DOHH2 (cell line): ENCODE measurements around the gene NOL9.

ENCODE experiments used
- H3F3A ChIP-seq: fragments of 200-600 bp; sonication (generic), shearing (Covaris generic); 2 replicates; pipeline ENCODE4 v1.6.0; 2016; ENCODE audit warnings: antibody characterized with exemption, mild to moderate bottlenecking; ENCODE audit not compliant: control insufficient read depth, insufficient read depth
- H3K27ac ChIP-seq: fragments of 200-600 bp; sonication (generic); 2 replicates; pipeline ENCODE4 v1.5.1; 2014; ENCODE audit warnings: low read depth, mild to moderate bottlenecking, low read length, moderate library complexity
- H3K27me3 ChIP-seq: fragments of 200-600 bp; sonication (generic); 2 replicates; pipeline ENCODE4 v1.6.1; 2014; ENCODE audit warnings: mild to moderate bottlenecking, low read length, mixed read lengths; ENCODE audit not compliant: control insufficient read depth
- H3K36me3 ChIP-seq: fragments of 200-600 bp; sonication (generic); 2 replicates; pipeline ENCODE4 v1.6.1; 2014; ENCODE audit warnings: mild to moderate bottlenecking, low read length, moderate library complexity, mixed read lengths; ENCODE audit not compliant: control insufficient read depth
- H3K4me1 ChIP-seq: fragments of 200-600 bp; sonication (generic); 2 replicates; pipeline ENCODE4 v1.6.1; 2014; ENCODE audit warnings: mild to moderate bottlenecking, low read length, mixed read lengths; ENCODE audit not compliant: control insufficient read depth
- H3K4me2 ChIP-seq: fragments of 200-600 bp; sonication (generic); 2 replicates; pipeline ENCODE4 v1.6.0; 2014; ENCODE audit warnings: mild to moderate bottlenecking, low read length, moderate library complexity
- H3K4me3 ChIP-seq: fragments of 200-600 bp; sonication (generic); 2 replicates; pipeline ENCODE4 v1.5.1; 2014; ENCODE audit warnings: mild to moderate bottlenecking, low read length, mixed read lengths
- H3K79me2 ChIP-seq: fragments of 200-600 bp; sonication (generic); 2 replicates; pipeline ENCODE4 v1.6.1; 2014; ENCODE audit warnings: mild to moderate bottlenecking, low read length, mixed read lengths; ENCODE audit not compliant: control insufficient read depth
- H3K9me2 ChIP-seq: fragments of 200-600 bp; sonication (generic); replicated peaks from 2 replicates; pipeline ENCODE4 v1.6.1; 2014; ENCODE audit warnings: mild to moderate bottlenecking, low read length, mixed read lengths; ENCODE audit not compliant: control insufficient read depth
- H3K9me3 ChIP-seq: fragments of 200-600 bp; sonication (generic); 2 replicates; pipeline ENCODE4 v1.6.1; 2014; ENCODE audit warnings: antibody characterized with exemption, low read length, mixed read lengths; ENCODE audit not compliant: control insufficient read depth, insufficient read depth
- H4K20me1 ChIP-seq: fragments of 200-600 bp; sonication (generic); 2 replicates; pipeline ENCODE4 v1.6.0; 2014; ENCODE audit warnings: low read depth, mild to moderate bottlenecking, antibody characterized with exemption, low read length, moderate library complexity; ENCODE audit not compliant: control insufficient read depth, insufficient read depth
- EZH2phosphoT487 ChIP-seq: fragments of 200-600 bp; sonication (generic); IDR thresholded peaks from 2 replicates; pipeline ENCODE4 v1.6.1; 2017; ENCODE audit warnings: borderline replicate concordance, mild to moderate bottlenecking, antibody characterized with exemption, low read length, moderate library complexity, mixed read lengths
- TF ChIP-seq, protein P1 (sequence below): fragments of 200-600 bp; sonication (generic); IDR thresholded peaks from one replicate; pipeline ENCODE4 v1.5.1; 2014; ENCODE audit warnings: antibody characterized with exemption, mild to moderate bottlenecking, low read depth, low read length; ENCODE audit not compliant: poor library complexity, severe bottlenecking

The NOL9 gene

DNA sequence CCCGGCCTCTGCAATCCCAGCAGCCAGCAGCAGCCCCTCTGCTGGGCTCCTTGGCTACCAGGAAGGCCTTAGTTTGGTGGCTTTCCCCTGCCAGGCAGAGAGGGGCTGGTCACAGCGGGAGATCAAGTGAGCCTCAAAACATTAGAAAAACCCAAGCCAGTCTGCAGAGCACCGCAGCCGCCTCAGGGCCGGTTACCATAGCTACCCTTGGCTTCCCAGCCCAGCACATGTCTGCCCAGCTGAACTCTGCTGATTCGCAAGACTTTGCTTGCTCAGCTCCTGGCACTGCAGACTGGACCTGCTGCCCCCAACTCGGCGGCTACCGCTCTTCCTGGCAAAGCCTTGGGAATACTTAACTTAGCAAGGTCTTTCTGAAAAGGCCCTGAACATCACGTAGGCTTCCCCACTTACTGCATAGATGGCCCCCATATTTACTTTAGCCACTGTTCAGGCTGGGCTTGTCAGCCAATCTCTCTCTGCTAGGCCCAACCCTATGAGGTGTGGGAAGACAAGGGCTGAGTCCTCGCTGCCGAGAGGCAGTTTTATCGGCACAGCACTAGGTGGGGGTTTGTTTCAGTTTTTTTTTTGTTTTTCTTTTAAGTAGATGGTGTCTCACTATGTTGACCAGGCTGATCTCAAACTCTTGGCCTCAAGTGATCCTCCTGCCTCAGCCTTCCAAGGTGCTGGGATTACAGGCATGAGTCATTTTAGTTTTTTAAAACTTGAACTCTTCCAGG is 34.2 kb downstream of the NOL9 start:
- no peak overlapping the region for H3K4me3 ChIP-seq
- H4K20me1 ChIP-seq: no peaks in the 10 kb centered on the region
- H3F3A ChIP-seq: peaks cover 5% of the 10 kb centered on the region; the same call in 1 of the 2 replicates
- TF ChIP-seq, protein P1, sequence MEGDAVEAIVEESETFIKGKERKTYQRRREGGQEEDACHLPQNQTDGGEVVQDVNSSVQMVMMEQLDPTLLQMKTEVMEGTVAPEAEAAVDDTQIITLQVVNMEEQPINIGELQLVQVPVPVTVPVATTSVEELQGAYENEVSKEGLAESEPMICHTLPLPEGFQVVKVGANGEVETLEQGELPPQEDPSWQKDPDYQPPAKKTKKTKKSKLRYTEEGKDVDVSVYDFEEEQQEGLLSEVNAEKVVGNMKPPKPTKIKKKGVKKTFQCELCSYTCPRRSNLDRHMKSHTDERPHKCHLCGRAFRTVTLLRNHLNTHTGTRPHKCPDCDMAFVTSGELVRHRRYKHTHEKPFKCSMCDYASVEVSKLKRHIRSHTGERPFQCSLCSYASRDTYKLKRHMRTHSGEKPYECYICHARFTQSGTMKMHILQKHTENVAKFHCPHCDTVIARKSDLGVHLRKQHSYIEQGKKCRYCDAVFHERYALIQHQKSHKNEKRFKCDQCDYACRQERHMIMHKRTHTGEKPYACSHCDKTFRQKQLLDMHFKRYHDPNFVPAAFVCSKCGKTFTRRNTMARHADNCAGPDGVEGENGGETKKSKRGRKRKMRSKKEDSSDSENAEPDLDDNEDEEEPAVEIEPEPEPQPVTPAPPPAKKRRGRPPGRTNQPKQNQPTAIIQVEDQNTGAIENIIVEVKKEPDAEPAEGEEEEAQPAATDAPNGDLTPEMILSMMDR: no peak
- no peak for TF ChIP-seq EZH2phosphoT487
- H3K4me1 ChIP-seq: no peaks in the 10 kb centered on the region
- H3K27ac ChIP-seq: no peak overlapping the region
- H3K79me2 ChIP-seq: no peaks in the 10 kb centered on the region
- H3K36me3 ChIP-seq: peaks cover 10% of the 10 kb centered on the region
- H3K4me2 ChIP-seq: no peak overlapping the region
- H3K9me2 ChIP-seq: no peaks in the 10 kb centered on the region
- no peaks in the 10 kb centered on the region for H3K27me3 ChIP-seq
- H3K9me3 ChIP-seq: no peaks in the 10 kb centered on the region

DNA sequence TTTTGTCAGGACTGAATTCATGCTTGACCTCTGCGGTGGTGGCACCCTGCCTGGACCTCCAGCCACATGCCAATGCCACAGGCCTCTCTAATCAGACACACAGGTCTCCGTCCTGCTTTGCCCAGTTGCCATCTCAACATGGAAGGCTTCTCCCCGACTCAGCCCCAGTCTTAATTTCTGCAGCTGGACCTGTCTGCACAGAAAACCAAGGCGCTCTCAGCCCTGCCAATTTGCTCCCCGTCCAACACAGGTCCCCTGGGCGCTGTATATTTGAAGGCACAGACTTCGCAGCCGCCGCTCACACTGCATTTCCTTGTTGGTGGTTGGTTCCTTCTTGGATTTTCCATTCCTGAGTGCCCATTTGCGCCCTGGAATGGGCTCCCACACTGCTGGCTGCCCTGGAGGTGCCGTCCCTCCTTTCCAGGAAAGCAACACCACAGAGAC is 34.8 kb downstream of the NOL9 start:
- Histone ChIP-seq H3K4me1 (no peaks in the 10 kb centered on the region), H3K79me2 (no peaks in the 10 kb centered on the region), H3K4me2 (no peak overlapping the region), H3K9me2 (no peaks in the 10 kb centered on the region), H3K36me3 (peaks cover 9% of the 10 kb centered on the region), H3F3A (peaks cover 5% of the 10 kb centered on the region; the same call in 1 of the 2 replicates), H3K27ac (no peak overlapping the region), H4K20me1 (no peaks in the 10 kb centered on the region), H3K9me3 (no peaks in the 10 kb centered on the region), H3K27me3 (no peaks in the 10 kb centered on the region), H3K4me3 (no peak overlapping the region)
- TF ChIP-seq EZH2phosphoT487: no peak
- TF ChIP-seq, protein P1: no peak

DNA sequence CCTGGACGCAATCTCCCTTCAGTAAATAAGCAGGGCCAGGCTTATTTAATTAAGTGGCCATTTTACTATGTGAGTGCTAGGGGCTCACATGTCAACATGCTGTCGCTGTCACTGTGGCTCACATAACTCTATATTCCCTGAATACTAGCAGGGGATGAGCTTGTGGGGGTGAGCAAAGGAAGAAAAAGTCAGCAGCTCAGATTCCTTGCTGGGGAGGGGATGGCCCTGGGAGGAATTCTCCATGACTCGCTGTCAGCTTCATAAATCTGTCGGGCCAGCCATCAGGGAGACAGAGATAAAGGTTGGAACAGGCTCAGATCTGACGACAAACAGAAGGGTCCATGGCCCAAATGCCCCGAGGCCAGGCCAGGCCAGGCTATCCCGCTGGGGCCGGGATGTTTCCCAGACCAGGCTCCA is 36.9 kb downstream of the NOL9 start:
- no peak overlapping the region for H3K27ac ChIP-seq
- no peaks in the 10 kb centered on the region for H3F3A ChIP-seq
- no peaks in the 10 kb centered on the region for H3K79me2 ChIP-seq
- no peak overlapping the region for H3K4me2 ChIP-seq
- no peaks in the 10 kb centered on the region for H3K36me3 ChIP-seq
- no peaks in the 10 kb centered on the region for H3K4me1 ChIP-seq
- no peak for TF ChIP-seq EZH2phosphoT487
- TF ChIP-seq, protein P1: no peak
- no peak overlapping the region for H3K4me3 ChIP-seq
- H3K9me2 ChIP-seq: no peaks in the 10 kb centered on the region
- no peaks in the 10 kb centered on the region for H4K20me1 ChIP-seq
- no peaks in the 10 kb centered on the region for H3K27me3 ChIP-seq
- no peaks in the 10 kb centered on the region for H3K9me3 ChIP-seq
